Colonic mucosa (tissue), 4 donors: Measurements from ENCODE around the gene MRI1. TPM values are rescaled to one million over a fixed set of nuclear protein-coding genes. Genes with fewer than 3 reads are reported as not detected.
A peak's percentile ranks its signal among the peaks of the same experiment; 100 is the strongest.

Experiments used
- DNase-seq: peaks from one replicate; pipeline ENCODE4 v3.0.0-alpha.2; 2020
- H3K27ac ChIP-seq: fragments of 200-600 bp; one replicate; pipeline ENCODE4 v1.8.0; 2021
- H3K27me3 ChIP-seq: fragments of 200-600 bp; one replicate; pipeline ENCODE4 v1.8.0; 2021
- H3K36me3 ChIP-seq: fragments of 200-600 bp; one replicate; pipeline ENCODE4 v1.8.0; 2021
- H3K4me1 ChIP-seq: fragments of 200-600 bp; one replicate; pipeline ENCODE4 v1.8.0; 2021; ENCODE audit warnings: mild to moderate bottlenecking
- H3K4me3 ChIP-seq: fragments of 200-600 bp; one replicate; pipeline ENCODE4 v1.8.0; 2021
- H3K9ac ChIP-seq, 2 donors: one replicate each; pipeline ENCODE4 v1.7.0; 2013; ENCODE audit warnings: control low read depth in 2 of 2, low read depth in 2 of 2, low read length in 2 of 2
- H3K9me3 ChIP-seq: fragments of 200-600 bp; one replicate; pipeline ENCODE4 v1.8.0; 2021
- intact Hi-C: fragments of 100-400 bp; cut with DNase I; formaldehyde crosslinking; loops from one replicate; pipeline ENCODE4 v1.14.1; 2022
- total RNA-seq, 2 donors: library from RNA; stranded (reverse); fragmentation: NEBNext Ultra II Directional in 1 of 2; extraction: Animal tissue kit (Norgen Biotek cat#: 25700) in 1 of 2; gene quantifications; one replicate each; pipeline ENCODE4 v1.2.1, GENCODE V29; 2021
- TF ChIP-seq, protein P1 (sequence below): fragments of 200-600 bp; IDR thresholded peaks from one replicate; pipeline ENCODE4 v1.8.0; 2022; ENCODE audit warnings: antibody characterized with exemption, mild to moderate bottlenecking
- donor health status: healthy.
- donor health status: DM: no; HTN: no; CAD: no.
- donor health status: DM: no; HTN: no; CAD: no.

The MRI1 gene
- total RNA-seq, 2 donors from 2014 or later = 19.5 to 26.7 TPM

DNA sequence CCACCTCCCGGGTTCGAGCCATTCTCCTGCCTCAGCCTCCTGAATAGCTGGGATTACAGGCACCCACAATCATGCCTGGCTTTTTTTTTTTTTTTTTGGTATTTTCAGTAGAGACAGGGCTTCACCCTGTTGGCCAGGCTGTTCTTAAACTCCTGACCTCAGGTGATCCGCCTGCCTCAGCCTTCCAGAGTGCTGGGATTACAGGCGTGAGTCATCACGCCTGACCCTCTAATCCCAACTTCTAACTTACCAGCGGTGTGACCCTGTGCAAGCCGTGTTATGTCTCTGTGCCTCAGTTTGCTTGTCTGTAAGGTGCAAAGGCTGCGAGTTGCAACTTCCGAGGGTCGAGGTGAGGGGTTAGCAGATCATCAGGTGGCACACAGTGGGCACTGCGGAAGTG lies 48.2 kb downstream of the MRI1 start:
- TF ChIP-seq, protein P1, sequence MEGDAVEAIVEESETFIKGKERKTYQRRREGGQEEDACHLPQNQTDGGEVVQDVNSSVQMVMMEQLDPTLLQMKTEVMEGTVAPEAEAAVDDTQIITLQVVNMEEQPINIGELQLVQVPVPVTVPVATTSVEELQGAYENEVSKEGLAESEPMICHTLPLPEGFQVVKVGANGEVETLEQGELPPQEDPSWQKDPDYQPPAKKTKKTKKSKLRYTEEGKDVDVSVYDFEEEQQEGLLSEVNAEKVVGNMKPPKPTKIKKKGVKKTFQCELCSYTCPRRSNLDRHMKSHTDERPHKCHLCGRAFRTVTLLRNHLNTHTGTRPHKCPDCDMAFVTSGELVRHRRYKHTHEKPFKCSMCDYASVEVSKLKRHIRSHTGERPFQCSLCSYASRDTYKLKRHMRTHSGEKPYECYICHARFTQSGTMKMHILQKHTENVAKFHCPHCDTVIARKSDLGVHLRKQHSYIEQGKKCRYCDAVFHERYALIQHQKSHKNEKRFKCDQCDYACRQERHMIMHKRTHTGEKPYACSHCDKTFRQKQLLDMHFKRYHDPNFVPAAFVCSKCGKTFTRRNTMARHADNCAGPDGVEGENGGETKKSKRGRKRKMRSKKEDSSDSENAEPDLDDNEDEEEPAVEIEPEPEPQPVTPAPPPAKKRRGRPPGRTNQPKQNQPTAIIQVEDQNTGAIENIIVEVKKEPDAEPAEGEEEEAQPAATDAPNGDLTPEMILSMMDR = no peak
- Histone ChIP-seq H3K4me3 (no peak overlapping the region), H3K9me3 (no peaks in the 10 kb centered on the region), H3K4me1 (no peaks in the 10 kb centered on the region), H3K9ac (no peak overlapping the region), H3K36me3 (no peaks in the 10 kb centered on the region), H3K27ac (no peak overlapping the region), H3K27me3 (no peaks in the 10 kb centered on the region)
- intact Hi-C loops = no loop called here
- DNase-seq = no peak

GRCh38 chr19:13813147-13813546 lies 48.8 kb downstream of the MRI1 start:
- H3K9me3 ChIP-seq = no peaks in the 10 kb centered on the region
- intact Hi-C loops = no loop called here
- H3K9ac ChIP-seq = no peak overlapping the region
- H3K36me3 ChIP-seq = no peaks in the 10 kb centered on the region
- TF ChIP-seq, protein P1 = no peak
- no peak for DNase-seq
- H3K4me3 ChIP-seq = no peak overlapping the region
- no peaks in the 10 kb centered on the region for H3K27me3 ChIP-seq
- H3K4me1 ChIP-seq = no peaks in the 10 kb centered on the region
- H3K27ac ChIP-seq = no peak overlapping the region

GRCh38 chr19:13814550-13814949 lies 50.2 kb downstream of the MRI1 start:
- H3K27ac ChIP-seq = no peak overlapping the region
- intact Hi-C loops = no loop called here
- H3K36me3 ChIP-seq = no peaks in the 10 kb centered on the region
- TF ChIP-seq, protein P1 = no peak
- H3K4me3 ChIP-seq = no peak overlapping the region
- H3K9me3 ChIP-seq = no peaks in the 10 kb centered on the region
- DNase-seq = no peak
- no peak overlapping the region for H3K9ac ChIP-seq
- H3K4me1 ChIP-seq = no peaks in the 10 kb centered on the region
- H3K27me3 ChIP-seq = no peaks in the 10 kb centered on the region

- TF ChIP-seq, protein P1 = no peak
- peak overlapping the region; percentile 58 to 79 for H3K9ac ChIP-seq
- no peaks in the 10 kb centered on the region for H3K9me3 ChIP-seq
- H3K4me1 ChIP-seq = no peaks in the 10 kb centered on the region
- intact Hi-C loops = no loop called here
- H3K36me3 ChIP-seq = no peaks in the 10 kb centered on the region
- H3K27ac ChIP-seq = peak overlapping the region; percentile 84
- no peaks in the 10 kb centered on the region for H3K27me3 ChIP-seq
- peak overlapping the region; percentile 44 for H3K4me3 ChIP-seq
- peak; percentile 89 for DNase-seq
These were observed 52.8 kb downstream of the MRI1 start for GRCh38 chr19:13817018-13817614.

DNA sequence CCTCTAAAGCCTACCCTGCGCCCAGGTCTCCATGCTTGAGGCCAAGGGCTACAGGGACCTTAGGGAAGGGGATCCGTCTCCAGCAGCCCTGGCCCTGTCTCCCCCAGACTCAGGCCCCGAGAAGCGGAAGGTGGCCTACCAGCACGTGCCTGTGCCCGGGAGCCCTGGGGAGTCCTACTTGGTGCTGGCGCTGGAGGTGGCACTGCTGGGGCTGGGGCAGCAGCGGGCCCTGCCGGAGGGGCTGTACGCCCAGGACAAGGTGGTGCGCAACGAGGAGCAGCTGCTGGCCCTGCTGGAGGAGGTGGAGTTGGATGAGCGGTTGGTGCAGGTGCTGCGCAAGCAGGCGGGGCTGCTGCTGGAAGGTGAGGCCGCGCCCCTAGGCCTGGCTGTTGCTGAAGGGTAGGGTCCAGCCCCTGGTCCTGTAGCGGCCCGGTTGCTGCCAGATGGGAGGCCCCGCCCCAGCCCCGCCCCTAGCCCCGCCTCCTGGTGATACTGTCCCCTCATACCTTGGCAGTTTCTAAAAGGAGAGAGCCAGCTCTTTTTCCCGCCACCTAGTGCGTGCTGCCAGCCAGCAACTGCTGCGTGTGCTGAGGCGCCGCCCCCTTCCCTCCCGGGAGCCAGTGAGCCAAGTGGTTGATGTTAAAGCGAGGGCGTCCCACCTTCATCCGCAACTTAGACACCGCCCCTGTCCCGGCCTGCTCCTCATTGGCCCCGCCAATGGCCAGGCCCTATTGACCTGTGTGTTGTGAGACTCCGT lies 53.5 kb downstream of the MRI1 start:
- TF ChIP-seq, protein P1 = no peak
- peak overlapping the region; percentile 58 to 79 for H3K9ac ChIP-seq
- intact Hi-C loops = no loop called here
- H3K27ac ChIP-seq = peak overlapping the region; percentile 84
- peak overlapping the region; percentile 44 for H3K4me3 ChIP-seq
- no peaks in the 10 kb centered on the region for H3K4me1 ChIP-seq
- peak; percentile 92 for DNase-seq
- H3K27me3 ChIP-seq = no peaks in the 10 kb centered on the region
- H3K9me3 ChIP-seq = no peaks in the 10 kb centered on the region
- no peaks in the 10 kb centered on the region for H3K36me3 ChIP-seq
